SK-N-SH treated with all-trans-retinoic acid at 6 μM for 48 hours (cell line): ENCODE results near the gene HOXB4.

Experiments used
- ATAC-seq: fragments of 200-7000 bp; cut with Tn5 transposase; 3 replicates; pipeline ENCODE4 v1.9.1; 2020; ENCODE audit warnings: mild to moderate bottlenecking, moderate library complexity
- ARNTL ChIP-seq: fragments of 450-650 bp; formaldehyde crosslinking; IDR thresholded peaks from 2 replicates; pipeline ENCODE4 v1.5.0; 2020; ENCODE audit warnings: low read depth, mild to moderate bottlenecking, moderate library complexity, borderline replicate concordance
- CREB5 ChIP-seq: fragments of 250-450 bp; sonication (Bioruptor Pico); IDR thresholded peaks from 2 replicates; pipeline ENCODE4 v1.5.1; 2020; ENCODE audit warnings: low read depth, mild to moderate bottlenecking, moderate library complexity
- CSDC2 ChIP-seq: fragments of 250-450 bp; sonication (Bioruptor Pico); IDR thresholded peaks from 2 replicates; pipeline ENCODE4 v1.5.0; 2020; ENCODE audit warnings: mild to moderate bottlenecking, moderate library complexity
- CSRNP3 ChIP-seq: fragments of 250-450 bp; sonication (Bioruptor Pico); IDR thresholded peaks from 2 replicates; pipeline ENCODE4 v1.5.1; 2021; ENCODE audit warnings: mild to moderate bottlenecking, moderate library complexity
- GLIS3 ChIP-seq: fragments of 250-450 bp; sonication (Bioruptor Pico); IDR thresholded peaks from 2 replicates; pipeline ENCODE4 v1.5.0; 2020; ENCODE audit warnings: mild to moderate bottlenecking, moderate library complexity
- ISL1 ChIP-seq: fragments of 250-450 bp; sonication (Bioruptor Pico); IDR thresholded peaks from 2 replicates; pipeline ENCODE4 v2.1.2; 2022; ENCODE audit warnings: mild to moderate bottlenecking, moderate library complexity
- PATZ1 ChIP-seq: fragments of 250-450 bp; sonication (Bioruptor Pico); IDR thresholded peaks from 2 replicates; pipeline ENCODE4 v1.8.0; 2020; ENCODE audit warnings: mild to moderate bottlenecking, moderate library complexity, borderline replicate concordance
- POU6F1 ChIP-seq: fragments of 250-450 bp; sonication (Bioruptor Pico); IDR thresholded peaks from 2 replicates; pipeline ENCODE4 v1.8.0; 2021; ENCODE audit warnings: low read depth, mild to moderate bottlenecking, moderate library complexity, borderline replicate concordance
- PPARA ChIP-seq: fragments of 250-450 bp; sonication (Bioruptor Pico); IDR thresholded peaks from 2 replicates; pipeline ENCODE4 v1.5.0; 2020; ENCODE audit warnings: mild to moderate bottlenecking, borderline replicate concordance
- RARB ChIP-seq: fragments of 250-450 bp; sonication (Bioruptor Pico); IDR thresholded peaks from 2 replicates; pipeline ENCODE4 v1.8.0; 2021; ENCODE audit warnings: mild to moderate bottlenecking, moderate library complexity
- SNAI2 ChIP-seq: fragments of 250-450 bp; sonication (Bioruptor Pico); IDR thresholded peaks from 2 replicates; pipeline ENCODE4 v1.5.0; 2020; ENCODE audit warnings: mild to moderate bottlenecking, moderate library complexity
- TCF4 ChIP-seq: fragments of 250-450 bp; sonication (Bioruptor Pico); IDR thresholded peaks from 2 replicates; pipeline ENCODE4 v1.8.0; 2021; ENCODE audit warnings: mild to moderate bottlenecking, moderate library complexity, borderline replicate concordance
- TOX ChIP-seq: fragments of 250-450 bp; sonication (Bioruptor Pico); IDR thresholded peaks from 2 replicates; pipeline ENCODE4 v1.8.0; 2021; ENCODE audit warnings: mild to moderate bottlenecking, moderate library complexity, borderline replicate concordance
- TSHZ2 ChIP-seq: fragments of 250-450 bp; sonication (Bioruptor Pico); IDR thresholded peaks from 2 replicates; pipeline ENCODE4 v1.5.0; 2020; ENCODE audit warnings: mild to moderate bottlenecking, moderate library complexity
- ZC3H10 ChIP-seq: fragments of 250-450 bp; sonication (Bioruptor Pico); IDR thresholded peaks from 2 replicates; pipeline ENCODE4 v1.5.1; 2021; ENCODE audit warnings: mild to moderate bottlenecking, moderate library complexity
- ZFP3 ChIP-seq: fragments of 250-450 bp; sonication (Bioruptor Pico); IDR thresholded peaks from 2 replicates; pipeline ENCODE4 v1.5.0; 2020; ENCODE audit warnings: mild to moderate bottlenecking, moderate library complexity
- ZFP30 ChIP-seq: fragments of 450-650 bp; formaldehyde crosslinking; IDR thresholded peaks from 2 replicates; pipeline ENCODE4 v1.5.0; 2022; ENCODE audit warnings: mild to moderate bottlenecking, moderate library complexity
- ZNF565 ChIP-seq: fragments of 450-650 bp; formaldehyde crosslinking; conservative IDR thresholded peaks from 2 replicates; pipeline ENCODE4 v1.5.0; 2020; ENCODE audit warnings: low read depth, mild to moderate bottlenecking, moderate library complexity

Gene HOXB4

GRCh38 chr17:48595278-48595999, 17.3 kb upstream of the HOXB4 start:
- no peak for ATAC-seq
- TF ChIP-seq CREB5 (no peak), CSRNP3 (CRISPR knock-in tag) (no peak), GLIS3 (no peak), ARNTL (CRISPR knock-in tag) (no peak), ZFP30 (CRISPR knock-in tag) (no peak), TCF4 (CRISPR knock-in tag) (no peak), ISL1 (no peak), CSDC2 (no peak), SNAI2 (CRISPR knock-in tag) (no peak), PATZ1 (no peak), TSHZ2 (CRISPR knock-in tag) (no peak), TOX (CRISPR knock-in tag) (no peak), ZFP3 (CRISPR knock-in tag) (no peak), ZNF565 (no peak), ZC3H10 (no peak), POU6F1 (CRISPR knock-in tag) (no peak), PPARA (no peak)

GRCh38 chr17:48594538-48595277, 16.6 kb upstream of the HOXB4 start:
- ATAC-seq: no peak
- no peak for TF ChIP-seq ISL1
- TF ChIP-seq TSHZ2 (CRISPR knock-in tag): no peak
- TF ChIP-seq TOX (CRISPR knock-in tag): no peak
- no peak for TF ChIP-seq TCF4 (CRISPR knock-in tag)
- no peak for TF ChIP-seq ZC3H10
- TF ChIP-seq RARB (CRISPR knock-in tag): no peak
- no peak for TF ChIP-seq PATZ1
- no peak for TF ChIP-seq POU6F1 (CRISPR knock-in tag)
